H1 (cell line): ENCODE measurements around the gene ZDHHC17. TPM values are rescaled to one million over a fixed set of nuclear protein-coding genes. Genes with fewer than 3 reads are reported as not detected.

Source experiments
- CTCF ChIA-PET: fragments of 300-600 bp; sonication (Branson Sonifier 250); formaldehyde crosslinking; loops from one replicate; lab custom pipeline; 2021; ENCODE audit not compliant: partially characterized antibody; lab: Charles Lee
- POLR2A ChIA-PET: fragments of 300-600 bp; sonication (Branson Sonifier 250); formaldehyde crosslinking; loops from one replicate; lab custom pipeline; 2021; ENCODE audit warnings: inconsistent platforms; ENCODE audit not compliant: partially characterized antibody; lab: Charles Lee
- DNase-seq, 2 experiments: peaks; one replicate each; pipeline versions ENCODE4 v3.0.0 to v3.0.0-alpha.2; 2010 to 2022; ENCODE audit warnings: low spot score in 2 of 2, low read depth in 1 of 2, mixed read lengths in 1 of 2
- FAIRE-seq: peaks from 2 replicates; lab custom pipeline; 2011; peaks lifted over from hg19 to GRCh38; lab: Jason Lieb, UNC
- H2AFZ ChIP-seq: 2 replicates; pipeline ENCODE4 v1.8.1; 2012; ENCODE audit warnings: low read length, inconsistent platforms
- H2AK5ac ChIP-seq: 2 replicates; pipeline ENCODE4 v1.6.1; 2013; ENCODE audit warnings: low read depth, low read length
- H2BK120ac ChIP-seq: replicated peaks from 2 replicates; pipeline ENCODE3; 2013; ENCODE audit warnings: low read depth, low read length, inconsistent platforms
- H2BK12ac ChIP-seq: 2 replicates; pipeline ENCODE4 v1.6.1; 2013; ENCODE audit warnings: low read depth, low read length
- H2BK15ac ChIP-seq: 2 replicates; pipeline ENCODE4 v1.6.1; 2013; ENCODE audit warnings: low read length
- H2BK20ac ChIP-seq: 2 replicates; pipeline ENCODE4 v1.6.1; 2013; ENCODE audit warnings: low read length
- H2BK5ac ChIP-seq: 2 replicates; pipeline ENCODE4 v1.6.1; 2013; ENCODE audit warnings: low read depth, low read length
- H3K14ac ChIP-seq: 2 replicates; pipeline ENCODE4 v1.6.1; 2013; ENCODE audit warnings: inconsistent platforms; ENCODE audit not compliant: insufficient read length
- H3K18ac ChIP-seq: 2 replicates; pipeline ENCODE4 v1.6.1; 2013; ENCODE audit warnings: low read length; ENCODE audit errors: extremely low read depth
- H3K23ac ChIP-seq: 2 replicates; pipeline ENCODE4 v1.6.1; 2013; ENCODE audit warnings: inconsistent platforms; ENCODE audit not compliant: insufficient read length
- H3K23me2 ChIP-seq: 2 replicates; pipeline ENCODE4 v1.6.1; 2013; ENCODE audit warnings: low read depth, low read length
- H3K27ac ChIP-seq: 2 replicates; pipeline ENCODE4 v1.6.1; 2011; ENCODE audit warnings: low read depth, low read length, inconsistent platforms
- H3K27me3 ChIP-seq, 4 experiments: replicated peaks in 1 of 4; 1 replicate in 1 of 4; 2 replicates in 3 of 4; pipeline versions ENCODE4 v1.6.1 to v1.8.1; 2011 to 2013; ENCODE audit warnings: low read length in 3 of 4, mild to moderate bottlenecking in 3 of 4, inconsistent platforms in 2 of 4, mixed read lengths in 2 of 4, moderate library complexity in 1 of 4; ENCODE audit not compliant: control insufficient read depth in 3 of 4, insufficient read depth in 3 of 4; ENCODE audit errors: extremely low read depth in 1 of 4
- H3K36me3 ChIP-seq, 4 experiments: 2 replicates each; pipeline versions ENCODE4 v1.6.1 to v1.8.1; 2011 to 2013; ENCODE audit warnings: mild to moderate bottlenecking in 4 of 4, low read length in 3 of 4, moderate library complexity in 2 of 4, control low read depth in 1 of 4, inconsistent platforms in 1 of 4; ENCODE audit not compliant: insufficient read depth in 4 of 4, control insufficient read depth in 2 of 4
- H3K4ac ChIP-seq: replicated peaks from 2 replicates; pipeline ENCODE3; 2013; ENCODE audit warnings: low read length, low read depth, mixed read lengths, inconsistent platforms; ENCODE audit not compliant: insufficient read length
- H3K4me1 ChIP-seq, 4 experiments: replicated peaks in 1 of 4; 1 replicate in 1 of 4; 2 replicates in 3 of 4; pipeline versions ENCODE4 v1.6.1 to v1.8.1; 2011 to 2013; ENCODE audit warnings: low read length in 3 of 4, inconsistent platforms in 2 of 4, mixed read lengths in 1 of 4; ENCODE audit not compliant: insufficient read depth in 4 of 4, control insufficient read depth in 3 of 4
- H3K4me2 ChIP-seq, 2 experiments: 2 replicates each; pipeline versions ENCODE4 v1.6.1 to v1.8.1; 2011 to 2013; ENCODE audit warnings: low read depth in 2 of 2, low read length in 2 of 2, control low read depth in 1 of 2, inconsistent platforms in 1 of 2, mild to moderate bottlenecking in 1 of 2; ENCODE audit not compliant: insufficient read depth in 1 of 2
- H3K4me3 ChIP-seq, 4 experiments: fragments of 200-600, 300-600 bp in 1 of 4; sonication (generic), shearing (Covaris generic), sonication (Bioruptor Twin) in 1 of 4; 2 replicates each; pipeline versions ENCODE4 v1.5.1 to v1.8.1; 2011 to 2016; ENCODE audit warnings: low read length in 4 of 4, low read depth in 3 of 4, control low read depth in 2 of 4, inconsistent platforms in 2 of 4, mild to moderate bottlenecking in 2 of 4, mixed read lengths in 1 of 4, moderate library complexity in 1 of 4; ENCODE audit not compliant: insufficient read depth in 2 of 4; ENCODE audit errors: extremely low read depth in 1 of 4
- H3K56ac ChIP-seq: replicated peaks from 2 replicates; pipeline ENCODE3; 2013; ENCODE audit warnings: low read depth, mild to moderate bottlenecking, mixed read lengths, low read length, inconsistent platforms; ENCODE audit not compliant: insufficient read length
- H3K79me1 ChIP-seq: 2 replicates; pipeline ENCODE4 v1.6.1; 2013; ENCODE audit warnings: low read depth, low read length, control low read depth
- H3K79me2 ChIP-seq, 2 experiments: 2 replicates each; pipeline versions ENCODE4 v1.6.1 to v1.8.1; 2012 to 2013; ENCODE audit warnings: low read length in 2 of 2, mild to moderate bottlenecking in 2 of 2, inconsistent platforms in 1 of 2; ENCODE audit not compliant: insufficient read depth in 2 of 2, control insufficient read depth in 1 of 2
- H3K9ac ChIP-seq, 4 experiments: replicated peaks in 1 of 4; 1 replicate in 1 of 4; 2 replicates in 3 of 4; pipeline versions ENCODE4 v1.6.1 to v1.8.1; 2011 to 2013; ENCODE audit warnings: low read depth in 3 of 4, low read length in 3 of 4, control low read depth in 2 of 4, mild to moderate bottlenecking in 2 of 4, moderate library complexity in 2 of 4, inconsistent platforms in 1 of 4; ENCODE audit errors: extremely low read depth in 1 of 4
- H3K9me3 ChIP-seq, 2 experiments: 2 replicates each; pipeline versions ENCODE4 v1.6.1 to v1.8.1; 2012 to 2013; ENCODE audit warnings: mild to moderate bottlenecking in 2 of 2, moderate library complexity in 2 of 2, control low read depth in 1 of 2, inconsistent platforms in 1 of 2, low read depth in 1 of 2, low read length in 1 of 2, mixed read lengths in 1 of 2; ENCODE audit not compliant: insufficient read depth in 2 of 2
- H4K20me1 ChIP-seq, 2 experiments: replicated peaks in 1 of 2; 2 replicates each; pipeline versions ENCODE3 to v1.8.1; 2011 to 2013; ENCODE audit warnings: inconsistent platforms in 2 of 2, low read length in 2 of 2, mild to moderate bottlenecking in 1 of 2; ENCODE audit not compliant: insufficient read depth in 2 of 2, control insufficient read depth in 1 of 2
- H4K5ac ChIP-seq: 2 replicates; pipeline ENCODE4 v1.6.1; 2013; ENCODE audit warnings: low read length, low read depth, mixed read lengths, inconsistent platforms; ENCODE audit not compliant: insufficient read length
- H4K8ac ChIP-seq: 2 replicates; pipeline ENCODE4 v1.8.0; 2013; ENCODE audit warnings: mild to moderate bottlenecking, moderate library complexity, low read length, inconsistent platforms; ENCODE audit not compliant: insufficient read depth; ENCODE audit errors: extremely low read depth
- H4K91ac ChIP-seq: replicated peaks from 2 replicates; pipeline ENCODE3; 2013; ENCODE audit warnings: low read length, mixed read lengths, inconsistent platforms; ENCODE audit not compliant: insufficient read length
- RAD21 ChIP-seq, 2 experiments: IDR thresholded peaks in 1 of 2; conservative IDR thresholded peaks in 1 of 2; 2 replicates each; pipeline ENCODE4 v1.6.1; 2011; ENCODE audit warnings: low read depth in 2 of 2, low read length in 2 of 2, improper control_type of control experiment in 1 of 2, inconsistent platforms in 1 of 2, mild to moderate bottlenecking in 1 of 2, moderate library complexity in 1 of 2
- SRF ChIP-seq: IDR thresholded peaks from 2 replicates; pipeline ENCODE4 v1.6.1; 2011; ENCODE audit warnings: mild to moderate bottlenecking, low read depth, low read length, moderate library complexity
- WGBS, 2 experiments: shearing (Covaris generic) in 1 of 2; methylation state at CpG; one replicate each; pipeline versions ENCODE4 v1.1.6 to v1.1.7; 2013 to 2015; ENCODE audit warnings: low lambda C conversion rate in 2 of 2, mixed read lengths in 2 of 2, inconsistent platforms in 1 of 2, low coverage in 1 of 2, missing lambda C conversion rate in 1 of 2; ENCODE audit not compliant: insufficient replicate concordance in 2 of 2, insufficient coverage in 1 of 2, insufficient read length in 1 of 2; ENCODE audit errors: extremely low coverage in 1 of 2, missing lambda C conversion rate in 1 of 2; 5-methylcytosine and 5-hydroxymethylcytosine counted together
- polyA plus RNA-seq, 7 experiments: library from polyadenylated mRNA; depleted of rRNA in 3 of 7; stranded (reverse) in 5 of 7; unstranded in 2 of 7; fragments of >200 nt in 5 of 7; fragments of 200-250 nt in 2 of 7; gene quantifications; 1 replicate in 5 of 7; 2 replicates in 1 of 7; 4 replicates in 1 of 7; pipeline versions ENCODE4 v1.2.1 to v1.2.3, GENCODE V29; 2011 to 2013; ENCODE audit warnings: missing spikeins in 2 of 7, mixed read lengths in 2 of 7
- total RNA-seq: library from RNA; stranded (reverse); fragmentation: NEBNext Ultra II Directional; extraction: Animal tissue kit (Norgen Biotek cat#: 25700); gene quantifications from 2 replicates; pipeline ENCODE4 v1.2.1, GENCODE V29; 2021
- TF ChIP-seq, protein P1 (sequence below), 3 experiments: IDR thresholded peaks; 1 replicate in 2 of 3; 2 replicates in 1 of 3; pipeline versions ENCODE4 v1.5.1 to v1.6.1; 2011; ENCODE audit warnings: low read length in 3 of 3, mild to moderate bottlenecking in 3 of 3, inconsistent platforms in 2 of 3, low read depth in 1 of 3, moderate library complexity in 1 of 3; ENCODE audit not compliant: insufficient read depth in 1 of 3; ENCODE audit errors: control extremely low read depth in 1 of 3

The ZDHHC17 gene
- total and polyA plus RNA-seq, 2 of the 8 experiments (the other 6 are each of a cell fraction or from before 2014, with no cell fraction given), result 27.6 to 28.9 TPM

DNA sequence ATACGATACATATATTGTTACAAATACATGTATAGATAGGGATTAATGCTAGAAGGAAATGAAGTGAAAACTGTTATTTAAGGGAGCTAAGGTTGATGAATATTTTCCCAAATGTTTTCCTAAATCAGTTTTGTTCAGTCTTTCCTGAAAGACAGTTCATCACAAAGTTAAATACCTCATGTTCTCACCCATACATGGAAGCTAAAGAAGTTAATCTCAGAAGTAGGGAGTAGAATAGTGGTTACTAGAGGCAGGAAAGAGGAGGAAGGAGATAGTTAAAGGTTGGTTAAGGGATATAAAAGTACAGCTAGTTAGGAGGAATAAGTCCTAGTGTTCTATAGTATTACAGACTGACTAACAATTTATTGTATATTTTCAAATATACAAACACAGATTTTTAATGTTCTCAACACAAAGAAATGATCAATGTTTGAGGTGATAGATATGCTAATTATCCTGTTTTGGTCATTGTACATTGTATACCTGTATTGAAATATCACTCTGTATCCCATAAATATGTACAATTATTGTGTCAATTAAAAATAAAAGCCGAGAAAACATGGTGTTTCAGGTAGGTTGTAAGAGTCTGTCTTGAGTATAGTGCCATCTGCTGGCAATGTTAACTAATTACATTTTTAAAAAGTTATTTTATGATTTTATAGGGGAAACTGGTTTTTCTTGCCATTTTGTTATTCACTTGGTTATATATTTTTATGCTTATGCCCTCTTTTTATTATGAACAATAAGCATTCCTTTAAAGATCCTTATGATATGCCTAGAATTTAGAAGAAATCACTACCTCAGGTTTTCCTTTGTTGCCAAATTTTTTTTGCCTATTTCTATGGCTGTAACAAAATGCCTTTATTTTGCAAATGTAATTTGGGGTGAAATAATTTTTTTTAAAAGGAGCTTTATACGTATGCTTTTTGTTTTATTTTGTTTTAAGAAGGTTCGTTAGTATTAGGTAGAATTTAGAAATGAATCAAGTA lies 26.9 kb downstream of the ZDHHC17 start:
- ChIA-PET POLR2A (interaction anchor here (1.1 kb wide), 1 partner anchor 28 kb away, joined by 4 read pairs; no protein-coding TSS in a partner anchor), CTCF (interaction anchor here (0.6 to 6.9 kb wide), 52 partner anchors 8 to 1969 kb away, joined by 3 to 69 read pairs (median 4); partner anchors contain the start of gene ZDHHC17)
- peaks cover 0 to 2% (median 0%) of the 10 kb centered on the region in 4 experiments; a peak in 1 of 7 replicates for H3K4me1 ChIP-seq
- no peak overlapping the region for H3K4me2 ChIP-seq
- no peak overlapping the region for H4K5ac ChIP-seq
- DNase-seq, result no peak
- H3K36me3 ChIP-seq, result no peaks in the 10 kb centered on the region; a peak in 1 of 8 replicates
- H2AFZ ChIP-seq, result no peak overlapping the region
- no peak overlapping the region for H2BK20ac ChIP-seq
- no peak overlapping the region for H3K4ac ChIP-seq
- H3K23me2 ChIP-seq, result no peaks in the 10 kb centered on the region; the same call in 1 of the 2 replicates
- H3K9ac ChIP-seq, result no peak overlapping the region
- no peak overlapping the region for H2AK5ac ChIP-seq
- H2BK120ac ChIP-seq, result no peak overlapping the region
- H3K27me3 ChIP-seq, result no peaks in the 10 kb centered on the region
- no peaks in the 10 kb centered on the region; the same call in 1 of the 2 replicates for H3K79me1 ChIP-seq
- no peak overlapping the region for H3K27ac ChIP-seq
- H2BK15ac ChIP-seq, result no peak overlapping the region
- H2BK12ac ChIP-seq, result no peak overlapping the region
- no peak overlapping the region for H3K4me3 ChIP-seq
- no peaks in the 10 kb centered on the region; a peak in 1 of 4 replicates for H3K9me3 ChIP-seq
- H3K79me2 ChIP-seq, result peaks cover 0 to 77% of the 10 kb centered on the region in 2 experiments; a peak in 3 of 4 replicates
- TF ChIP-seq, protein P1, sequence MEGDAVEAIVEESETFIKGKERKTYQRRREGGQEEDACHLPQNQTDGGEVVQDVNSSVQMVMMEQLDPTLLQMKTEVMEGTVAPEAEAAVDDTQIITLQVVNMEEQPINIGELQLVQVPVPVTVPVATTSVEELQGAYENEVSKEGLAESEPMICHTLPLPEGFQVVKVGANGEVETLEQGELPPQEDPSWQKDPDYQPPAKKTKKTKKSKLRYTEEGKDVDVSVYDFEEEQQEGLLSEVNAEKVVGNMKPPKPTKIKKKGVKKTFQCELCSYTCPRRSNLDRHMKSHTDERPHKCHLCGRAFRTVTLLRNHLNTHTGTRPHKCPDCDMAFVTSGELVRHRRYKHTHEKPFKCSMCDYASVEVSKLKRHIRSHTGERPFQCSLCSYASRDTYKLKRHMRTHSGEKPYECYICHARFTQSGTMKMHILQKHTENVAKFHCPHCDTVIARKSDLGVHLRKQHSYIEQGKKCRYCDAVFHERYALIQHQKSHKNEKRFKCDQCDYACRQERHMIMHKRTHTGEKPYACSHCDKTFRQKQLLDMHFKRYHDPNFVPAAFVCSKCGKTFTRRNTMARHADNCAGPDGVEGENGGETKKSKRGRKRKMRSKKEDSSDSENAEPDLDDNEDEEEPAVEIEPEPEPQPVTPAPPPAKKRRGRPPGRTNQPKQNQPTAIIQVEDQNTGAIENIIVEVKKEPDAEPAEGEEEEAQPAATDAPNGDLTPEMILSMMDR (IDR thresholded peaks at IDR 0.05; ENCODE audit: control extremely low read depth in 1 of 3, insufficient read depth in 1 of 3, low read depth in 1 of 3, low read length in 3 of 3), result peak in 2 of 3 experiments; percentile 16 to 45; a peak in 2 of 4 replicates
- TF ChIP-seq SRF (no peak), RAD21 (IDR thresholded peaks at IDR 0.05 in 1 of 2, conservative IDR thresholded peaks at IDR 0.05 in 1 of 2; ENCODE audit: low read depth in 2 of 2, low read length in 2 of 2) (peak; percentile 67 to 81)
- H4K20me1 ChIP-seq, result peaks cover 0 to 5% of the 10 kb centered on the region in 2 experiments
- H4K91ac ChIP-seq, result no peak overlapping the region
- WGBS, 2 experiments, result 61 to 100% methylated on average over 2 to 4 of the region's 4 CpGs
- no peak overlapping the region for H3K23ac ChIP-seq
- no peak overlapping the region for H3K18ac ChIP-seq
- no peak overlapping the region for H3K56ac ChIP-seq
- no peak overlapping the region for H2BK5ac ChIP-seq
- FAIRE-seq, result peak; percentile 32
- H4K8ac ChIP-seq, result no peak overlapping the region
- no peak overlapping the region for H3K14ac ChIP-seq
